ENCODE data around the gene F9. TPM values are rescaled to one million over a fixed set of nuclear protein-coding genes. Genes with fewer than 3 reads are reported as not detected.

F9 gene
- total RNA-seq, 2 donors from 2014 or later, result not detected

- no peaks in the 10 kb centered on the region for H3K9me3 ChIP-seq (ENCODE audit: control insufficient read depth, low read length)
- TF ChIP-seq CTCF (conservative IDR thresholded peaks at IDR 0.05), result peak; percentile 62
- no peak overlapping the region for H3K27ac Mint-ChIP-seq
- H3K27me3 Mint-ChIP-seq (ENCODE audit: insufficient read depth), result no peaks in the 10 kb centered on the region
- H3K9ac ChIP-seq (ENCODE audit: extremely low read depth, low read length, poor library complexity, severe bottlenecking), result no peak overlapping the region
- no peaks in the 10 kb centered on the region for H3K9me3 Mint-ChIP-seq
- no peak overlapping the region for H3K4me3 ChIP-seq (ENCODE audit: low read length)
- H3K4me3 Mint-ChIP-seq, result no peak overlapping the region
- no peaks in the 10 kb centered on the region for H3K27me3 ChIP-seq (ENCODE audit: control insufficient read depth, insufficient read depth, low read length, poor library complexity, severe bottlenecking)
- H3K36me3 Mint-ChIP-seq (ENCODE audit: low read depth), result no peaks in the 10 kb centered on the region
- 54 to 100% methylated on average over 1 to 4 of the region's 4 CpGs for WGBS, 2 experiments (ENCODE audit: insufficient coverage in 1 of 2, insufficient read length in 1 of 2)
- H3K36me3 ChIP-seq (ENCODE audit: control insufficient read depth, insufficient read depth, low read length), result no peaks in the 10 kb centered on the region
- DNase-seq, result peak; percentile 45
- peaks cover 5% of the 10 kb centered on the region for H3K4me1 Mint-ChIP-seq
- H3K4me1 ChIP-seq (ENCODE audit: control insufficient read depth, insufficient read depth, low read length), result no peaks in the 10 kb centered on the region
- H3K27ac ChIP-seq (ENCODE audit: low read depth, low read length), result no peak overlapping the region
Observed at GRCh38 chrX:139596068-139596467, 65.5 kb downstream of the F9 start.

DNA sequence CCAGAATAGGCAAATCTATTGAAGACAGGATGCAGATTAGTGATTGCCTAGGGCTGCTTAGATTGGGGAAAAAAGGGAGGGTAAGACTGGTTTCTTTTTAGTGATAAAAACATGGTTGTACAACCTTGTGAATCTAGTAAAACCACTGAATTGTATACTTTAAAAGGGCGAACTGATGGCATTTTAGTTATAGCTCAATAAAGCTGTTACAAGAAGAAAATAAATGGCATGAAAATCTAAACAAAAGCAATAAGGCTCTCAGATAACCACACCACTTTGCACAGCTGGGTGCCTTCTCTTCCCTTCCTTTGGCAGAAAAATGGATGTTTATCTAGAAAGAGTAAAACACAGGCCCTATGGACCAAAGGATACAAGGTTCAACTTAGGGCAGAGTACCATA, 69.6 kb downstream of the F9 start:
- Mint-ChIP-seq H3K27me3 (ENCODE audit: insufficient read depth) (no peaks in the 10 kb centered on the region), H3K9me3 (no peaks in the 10 kb centered on the region), H3K36me3 (ENCODE audit: low read depth) (no peaks in the 10 kb centered on the region), H3K4me3 (no peak overlapping the region), H3K4me1 (peaks cover 5% of the 10 kb centered on the region), H3K27ac (no peak overlapping the region)
- no peak overlapping the region for H3K9ac ChIP-seq (ENCODE audit: extremely low read depth, low read length, poor library complexity, severe bottlenecking)
- no peaks in the 10 kb centered on the region for H3K9me3 ChIP-seq (ENCODE audit: control insufficient read depth, low read length)
- H3K27ac ChIP-seq (ENCODE audit: low read depth, low read length), result no peak overlapping the region
- WGBS, 2 experiments (ENCODE audit: insufficient coverage in 1 of 2, insufficient read length in 1 of 2), result no CpG with 5 or more reads among the region's 1 CpG
- H3K36me3 ChIP-seq (ENCODE audit: control insufficient read depth, insufficient read depth, low read length), result no peaks in the 10 kb centered on the region
- H3K4me1 ChIP-seq (ENCODE audit: control insufficient read depth, insufficient read depth, low read length), result no peaks in the 10 kb centered on the region
- no peak overlapping the region for H3K4me3 ChIP-seq (ENCODE audit: low read length)
- no peak for DNase-seq
- TF ChIP-seq CTCF (conservative IDR thresholded peaks at IDR 0.05), result no peak
- no peaks in the 10 kb centered on the region for H3K27me3 ChIP-seq (ENCODE audit: control insufficient read depth, insufficient read depth, low read length, poor library complexity, severe bottlenecking)

Other genes starting within 250 kb of the F9 start
- 1 to 10 TPM; 1.1 to 2.1 TPM for gene MCF2, start 177.4 kb downstream of the F9 start, total RNA-seq

Measured in endodermal cell (in vitro differentiated cells).